Activated CD8-positive, alpha-beta T cell treated with anti-CD3 and anti-CD28 coated beads, Interleukin-2, amount 10 ng/mL, durations not matched to agents 7 days and 5 days (primary cell): ENCODE results near the gene NFKB1. TPM values are rescaled to one million over a fixed set of nuclear protein-coding genes. Genes with fewer than 3 reads are reported as not detected.
A peak's percentile ranks its signal among the peaks of the same experiment; 100 is the strongest.

Source experiments
- ATAC-seq: fragments of 150-1000 bp; cut with Tn5 transposase; one replicate; pipeline ENCODE4 v1.10.0; 2021; ENCODE audit warnings: moderate library complexity
- CTCF ChIA-PET: fragments of 350-600 bp; sonication (Branson Sonifier 250); formaldehyde crosslinking; loops from one replicate; lab custom pipeline; 2021; ENCODE audit warnings: antibody characterized with exemption; lab: Charles Lee
- POLR2A ChIA-PET: fragments of 350-600 bp; sonication (Branson Sonifier 250); formaldehyde crosslinking; loops from one replicate; lab custom pipeline; 2021; ENCODE audit warnings: antibody characterized with exemption; lab: Charles Lee
- DNase-seq: peaks from one replicate; pipeline ENCODE4 v3.0.0-alpha.2; 2020
- H3K27ac Mint-ChIP-seq: one replicate; pipeline ENCODE4 v1.8.0; 2021; ENCODE audit warnings: mild to moderate bottlenecking, mixed read lengths
- H3K27me3 Mint-ChIP-seq: one replicate; pipeline ENCODE4 v1.8.0; 2021; ENCODE audit warnings: low read depth, mixed read lengths
- H3K36me3 Mint-ChIP-seq: one replicate; pipeline ENCODE4 v1.8.0; 2021; ENCODE audit warnings: low read depth, mixed read lengths
- H3K4me1 Mint-ChIP-seq: one replicate; pipeline ENCODE4 v1.8.0; 2021; ENCODE audit warnings: low read depth, mixed read lengths
- H3K4me3 Mint-ChIP-seq: one replicate; pipeline ENCODE4 v1.8.0; 2021; ENCODE audit warnings: mild to moderate bottlenecking, mixed read lengths
- H3K9me3 Mint-ChIP-seq: one replicate; pipeline ENCODE4 v1.8.0; 2022; ENCODE audit warnings: mixed read lengths; ENCODE audit not compliant: insufficient read depth
- total RNA-seq, 2 experiments: library from RNA; stranded (reverse); gene quantifications; one replicate each; pipeline ENCODE4 v1.2.3, GENCODE V29; 2021

NFKB1 gene
- total RNA-seq, 2 experiments from 2014 or later, result 150 to 162 TPM

DNA sequence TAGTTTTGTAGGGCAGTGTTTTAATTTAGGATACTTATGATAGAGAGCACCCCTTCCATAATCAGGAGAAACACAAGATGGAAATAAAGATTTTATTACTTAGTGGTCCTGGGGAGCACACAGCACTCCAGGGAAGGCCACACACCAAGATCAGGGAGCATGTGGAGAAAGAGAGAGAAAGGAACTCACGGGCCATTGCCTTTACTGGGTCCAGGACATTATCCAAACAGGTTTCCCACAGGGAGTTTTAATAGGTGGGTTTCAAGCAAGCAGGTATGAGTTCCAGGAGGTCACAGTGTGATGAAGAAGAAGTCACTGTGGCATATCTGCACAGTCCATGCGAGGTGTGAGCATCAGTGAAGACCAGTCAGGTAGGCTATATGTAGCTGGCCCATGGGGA is 46.8 kb downstream of the NFKB1 start:
- ATAC-seq (no peak), DNase-seq (no peak)
- Mint-ChIP-seq H3K27me3 (no peaks in the 10 kb centered on the region), H3K36me3 (peaks cover 72% of the 10 kb centered on the region), H3K4me1 (peaks cover 51% of the 10 kb centered on the region), H3K4me3 (no peak overlapping the region), H3K27ac (peak overlapping the region; percentile 45), H3K9me3 (no peaks in the 10 kb centered on the region)
- ChIA-PET CTCF (interaction anchor here (1.2 to 1.6 kb wide), 2 partner anchors 63 to 461 kb away, joined by 3 to 5 read pairs; no protein-coding TSS in a partner anchor), POLR2A (no interaction called here)

DNA sequence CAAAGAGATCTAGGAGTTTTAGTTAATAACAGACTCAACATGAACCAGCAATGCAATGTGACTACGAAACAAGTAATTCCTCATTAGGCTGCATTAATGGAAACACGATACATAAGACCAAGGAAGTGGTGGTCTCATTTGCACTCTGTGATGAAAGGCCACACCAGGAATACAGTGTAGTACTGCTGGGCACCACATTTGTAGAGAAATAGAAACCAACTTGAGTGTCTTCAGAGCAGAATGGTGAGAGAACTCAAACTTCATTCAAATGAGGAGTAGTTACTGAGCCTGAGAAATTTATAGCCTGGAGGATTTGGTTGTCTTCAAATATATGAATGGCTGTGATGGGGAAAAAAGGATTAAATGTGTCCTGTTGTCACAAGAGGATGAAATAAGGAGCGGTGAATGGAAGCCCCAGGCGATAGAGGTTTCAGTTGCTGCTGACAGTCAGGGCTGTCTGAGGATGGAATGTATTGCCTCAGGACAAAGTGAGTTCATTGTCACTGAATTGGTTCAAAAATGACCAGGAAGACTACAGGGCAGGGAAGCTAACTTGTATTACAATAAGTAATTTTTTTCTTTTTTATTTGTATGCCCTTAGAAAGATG is 50.9 kb downstream of the NFKB1 start:
- no peak overlapping the region for H3K27ac Mint-ChIP-seq
- H3K4me1 Mint-ChIP-seq, result peaks cover 37% of the 10 kb centered on the region
- no peak overlapping the region for H3K4me3 Mint-ChIP-seq
- no peaks in the 10 kb centered on the region for H3K9me3 Mint-ChIP-seq
- no peaks in the 10 kb centered on the region for H3K27me3 Mint-ChIP-seq
- CTCF ChIA-PET, result interaction anchor here (1.0 kb wide), 1 partner anchor 74 kb away, joined by 3 read pairs; no protein-coding TSS in a partner anchor
- ATAC-seq, result peak; percentile 44
- H3K36me3 Mint-ChIP-seq, result peaks cover 52% of the 10 kb centered on the region
- POLR2A ChIA-PET, result no interaction called here
- DNase-seq, result no peak

DNA sequence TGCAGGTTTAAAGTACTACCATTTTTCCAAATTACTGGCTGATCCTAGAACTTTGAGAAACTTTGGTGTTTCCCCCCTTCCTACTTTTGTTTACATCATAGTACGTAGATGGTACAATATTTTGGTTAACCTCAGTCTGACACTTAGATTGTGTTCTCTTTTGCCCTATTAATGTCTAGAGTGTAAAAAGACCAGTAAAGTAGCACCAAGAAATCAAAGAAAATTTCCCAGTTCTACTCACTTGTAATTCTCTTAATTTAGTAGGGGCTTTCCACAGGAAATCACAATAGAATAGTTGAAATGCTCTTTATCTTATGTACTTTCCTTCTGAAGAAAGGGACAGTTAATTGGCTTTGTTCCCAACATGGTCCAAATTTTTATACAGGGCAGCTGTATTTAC is 51.6 kb downstream of the NFKB1 start:
- Mint-ChIP-seq H3K9me3 (no peaks in the 10 kb centered on the region), H3K27me3 (no peaks in the 10 kb centered on the region), H3K4me3 (no peak overlapping the region), H3K27ac (no peak overlapping the region), H3K36me3 (peaks cover 47% of the 10 kb centered on the region), H3K4me1 (peaks cover 33% of the 10 kb centered on the region)
- DNase-seq, result no peak
- ChIA-PET CTCF (interaction anchor here (1.0 kb wide), 1 partner anchor 73 kb away, joined by 3 read pairs; no protein-coding TSS in a partner anchor), POLR2A (no interaction called here)
- ATAC-seq, result peak; percentile 57

DNA sequence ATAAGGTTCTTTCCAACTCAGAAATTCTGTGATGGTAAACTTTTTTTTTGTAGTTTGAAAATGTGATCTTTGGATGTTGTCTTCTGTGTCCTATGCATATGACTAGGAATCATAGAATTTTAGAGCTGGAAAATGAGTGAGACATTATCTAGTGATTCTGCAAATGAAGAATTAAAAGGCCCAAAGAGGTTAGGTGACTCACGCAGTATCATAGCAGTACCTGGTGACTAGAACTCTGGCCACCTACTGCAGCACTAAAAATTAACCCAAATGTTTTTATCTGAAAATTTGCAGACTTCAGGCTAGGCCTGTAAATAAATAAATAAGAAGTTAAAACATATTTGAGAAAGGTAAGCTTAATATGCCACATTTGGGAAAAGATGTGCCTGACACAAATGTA is 52.8 kb downstream of the NFKB1 start:
- Mint-ChIP-seq H3K27ac (no peak overlapping the region), H3K36me3 (peaks cover 48% of the 10 kb centered on the region), H3K4me3 (no peak overlapping the region), H3K27me3 (no peaks in the 10 kb centered on the region), H3K4me1 (peaks cover 41% of the 10 kb centered on the region), H3K9me3 (no peaks in the 10 kb centered on the region)
- no peak for DNase-seq
- no peak for ATAC-seq
- ChIA-PET CTCF (interaction anchor here (1.2 kb wide), 1 partner anchor 31 kb away, joined by 3 read pairs; no protein-coding TSS in a partner anchor), POLR2A (no interaction called here)

DNA sequence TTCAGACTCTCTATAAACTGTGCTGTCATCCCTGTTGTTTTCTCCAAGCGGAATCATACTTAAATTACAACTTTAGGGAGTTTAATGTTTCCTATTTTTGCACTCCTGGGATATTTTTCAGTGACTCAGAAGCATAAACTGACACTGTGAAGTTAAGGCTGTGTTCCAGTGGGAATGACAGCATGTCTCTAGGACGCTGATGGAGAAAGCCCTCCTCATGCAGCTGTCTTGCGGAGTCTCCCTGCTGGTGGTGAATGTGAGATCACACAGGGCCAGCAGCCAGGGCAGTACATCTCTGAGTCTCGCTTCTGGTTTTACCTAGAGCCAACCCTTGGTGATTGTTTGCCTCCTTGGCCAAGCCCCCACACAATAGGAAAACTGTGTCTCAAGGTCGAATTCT is 53.3 kb downstream of the NFKB1 start:
- Mint-ChIP-seq H3K4me3 (no peak overlapping the region), H3K9me3 (no peaks in the 10 kb centered on the region), H3K27me3 (no peaks in the 10 kb centered on the region), H3K4me1 (peaks cover 43% of the 10 kb centered on the region), H3K36me3 (peaks cover 50% of the 10 kb centered on the region), H3K27ac (no peak overlapping the region)
- no peak for DNase-seq
- ChIA-PET CTCF (interaction anchor here (1.2 kb wide), 1 partner anchor 31 kb away, joined by 3 read pairs; no protein-coding TSS in a partner anchor), POLR2A (no interaction called here)
- ATAC-seq, result no peak

DNA sequence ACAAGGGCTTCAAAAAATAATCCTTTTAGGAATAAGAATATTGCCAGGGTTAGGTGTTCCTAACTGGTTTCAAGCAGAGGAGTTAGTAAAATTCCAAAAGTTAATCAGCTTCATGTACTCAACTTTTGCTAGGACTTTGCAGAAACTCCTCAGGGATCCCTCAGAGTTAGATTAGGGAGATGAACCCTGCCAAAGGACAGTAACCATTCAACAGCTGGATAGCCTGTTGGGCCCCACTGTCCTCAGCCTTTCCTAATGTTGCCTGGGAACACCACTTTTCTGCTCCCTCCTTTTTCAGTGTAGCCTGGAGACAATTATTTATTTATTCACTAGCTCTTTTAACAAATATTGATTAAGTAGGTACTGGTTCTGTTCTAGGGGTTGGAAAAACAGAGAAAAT is 53.8 kb downstream of the NFKB1 start:
- H3K4me1 Mint-ChIP-seq, result peaks cover 42% of the 10 kb centered on the region
- H3K27me3 Mint-ChIP-seq, result no peaks in the 10 kb centered on the region
- peaks cover 47% of the 10 kb centered on the region for H3K36me3 Mint-ChIP-seq
- no peak for DNase-seq
- CTCF ChIA-PET, result interaction anchor here (1.0 to 1.4 kb wide), 3 partner anchors 10 to 55 kb away, joined by 3 to 6 read pairs (median 3); no protein-coding TSS in a partner anchor
- ATAC-seq, result no peak
- no peak overlapping the region for H3K4me3 Mint-ChIP-seq
- POLR2A ChIA-PET, result interaction anchor here (1.5 kb wide), 1 partner anchor 59 kb away, joined by 4 read pairs; no protein-coding TSS in a partner anchor
- no peaks in the 10 kb centered on the region for H3K9me3 Mint-ChIP-seq
- no peak overlapping the region for H3K27ac Mint-ChIP-seq

DNA sequence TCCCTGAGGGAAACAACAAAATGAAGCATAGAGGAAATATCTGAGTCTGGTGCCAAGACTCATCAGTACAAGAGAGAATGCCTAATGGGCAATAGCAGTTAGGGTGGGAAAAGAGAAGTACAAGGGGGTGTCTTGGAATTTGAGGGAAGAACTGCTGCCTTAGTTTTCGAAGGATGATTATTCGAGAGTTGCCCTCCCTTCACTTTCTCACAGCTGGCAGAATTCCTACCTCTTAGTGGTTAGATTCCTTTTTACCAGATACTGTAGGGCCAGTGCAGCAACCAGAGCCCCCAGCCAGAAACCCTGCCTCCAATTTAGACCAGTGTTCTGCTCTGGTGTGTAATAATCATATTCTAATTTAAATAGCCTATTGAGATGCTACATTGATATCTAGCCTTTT is 56.5 kb downstream of the NFKB1 start:
- peaks cover 51% of the 10 kb centered on the region for H3K4me1 Mint-ChIP-seq
- H3K4me3 Mint-ChIP-seq, result no peak overlapping the region
- no peaks in the 10 kb centered on the region for H3K9me3 Mint-ChIP-seq
- no peak for ATAC-seq
- POLR2A ChIA-PET, result no interaction called here
- H3K36me3 Mint-ChIP-seq, result peaks cover 51% of the 10 kb centered on the region
- DNase-seq, result no peak
- CTCF ChIA-PET, result interaction anchor here (1.5 kb wide), 1 partner anchor 13 kb away, joined by 3 read pairs; no protein-coding TSS in a partner anchor
- H3K27ac Mint-ChIP-seq, result no peak overlapping the region
- H3K27me3 Mint-ChIP-seq, result no peaks in the 10 kb centered on the region

DNA sequence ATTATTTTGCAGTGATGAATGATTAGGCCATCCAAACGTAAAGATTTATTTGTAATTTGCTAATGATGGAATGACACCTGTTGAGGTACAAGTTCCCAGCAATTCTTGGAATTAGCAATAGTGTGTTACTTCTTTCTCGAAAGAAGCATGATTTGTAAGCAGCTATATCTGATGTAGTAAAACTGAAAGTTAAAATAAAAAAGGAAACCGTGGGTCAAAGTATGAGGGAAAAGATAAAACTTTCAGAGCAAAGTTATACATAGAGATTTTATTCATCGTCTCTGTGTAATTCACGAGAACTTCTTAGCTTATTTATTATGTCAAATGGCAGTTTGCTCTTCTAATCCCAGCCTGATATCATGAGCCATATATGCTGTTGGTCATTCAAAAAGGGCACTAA is 59.0 kb downstream of the NFKB1 start:
- no peaks in the 10 kb centered on the region for H3K27me3 Mint-ChIP-seq
- peak overlapping the region; percentile 73 for H3K27ac Mint-ChIP-seq
- peak overlapping the region; percentile 65 for H3K4me3 Mint-ChIP-seq
- H3K36me3 Mint-ChIP-seq, result peaks cover 52% of the 10 kb centered on the region
- H3K4me1 Mint-ChIP-seq, result peaks cover 53% of the 10 kb centered on the region
- H3K9me3 Mint-ChIP-seq, result no peaks in the 10 kb centered on the region
- CTCF ChIA-PET, result interaction anchor here (1.4 to 1.9 kb wide), 4 partner anchors 16 to 27 kb away, joined by 3 to 5 read pairs (median 3); no protein-coding TSS in a partner anchor
- POLR2A ChIA-PET, result interaction anchor here (0.6 to 1.5 kb wide), 3 partner anchors 18 to 60 kb away, joined by 3 to 4 read pairs (median 3); no protein-coding TSS in a partner anchor
- ATAC-seq (peak; percentile 46), DNase-seq (no peak)

DNA sequence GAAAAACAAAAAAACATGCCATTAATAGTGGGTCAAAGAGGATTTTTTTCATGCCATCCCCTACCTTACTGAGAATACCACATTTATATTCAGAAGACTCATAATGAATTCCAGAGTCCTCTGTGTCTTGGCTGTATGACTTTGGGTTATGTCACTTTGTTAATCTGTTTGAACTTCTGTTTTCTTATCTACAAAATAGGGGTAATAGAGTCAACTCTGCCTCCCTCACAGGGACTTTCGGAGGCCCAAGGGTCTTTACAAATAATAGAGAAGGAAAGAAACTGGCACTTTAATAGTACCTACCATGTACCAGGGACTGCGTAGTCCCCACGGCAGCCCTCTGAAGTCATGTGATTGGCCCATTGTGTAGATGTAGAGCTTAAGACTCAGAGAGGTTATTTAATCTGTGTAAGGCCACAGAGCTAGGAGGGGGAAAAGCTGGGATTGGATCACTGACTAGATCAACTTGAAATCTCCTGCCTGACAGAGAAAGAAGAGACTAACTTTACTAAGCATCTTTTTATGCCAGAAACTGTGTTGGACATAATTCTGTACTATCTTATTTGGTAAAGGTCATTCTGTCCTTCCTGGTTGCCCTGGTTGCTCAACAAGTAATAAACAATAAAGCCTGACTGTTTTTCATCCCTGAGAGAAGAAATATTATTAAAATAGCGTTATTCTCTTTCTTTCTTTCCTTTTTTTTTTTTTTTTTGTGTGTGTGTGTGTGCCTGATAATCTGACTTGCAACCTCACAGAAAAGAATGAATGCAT is 59.6 kb downstream of the NFKB1 start:
- Mint-ChIP-seq H3K4me1 (peaks cover 59% of the 10 kb centered on the region), H3K27ac (peak overlapping the region; percentile 73), H3K27me3 (no peaks in the 10 kb centered on the region), H3K4me3 (peak overlapping the region; percentile 65), H3K9me3 (no peaks in the 10 kb centered on the region), H3K36me3 (peaks cover 54% of the 10 kb centered on the region)
- ChIA-PET CTCF (interaction anchor here (1.4 to 1.9 kb wide), 4 partner anchors 17 to 27 kb away, joined by 3 to 5 read pairs (median 3); no protein-coding TSS in a partner anchor), POLR2A (interaction anchor here (1.5 kb wide), 1 partner anchor 42 kb away, joined by 3 read pairs; no protein-coding TSS in a partner anchor)
- no peak for DNase-seq
- peak; percentile 16 for ATAC-seq

DNA sequence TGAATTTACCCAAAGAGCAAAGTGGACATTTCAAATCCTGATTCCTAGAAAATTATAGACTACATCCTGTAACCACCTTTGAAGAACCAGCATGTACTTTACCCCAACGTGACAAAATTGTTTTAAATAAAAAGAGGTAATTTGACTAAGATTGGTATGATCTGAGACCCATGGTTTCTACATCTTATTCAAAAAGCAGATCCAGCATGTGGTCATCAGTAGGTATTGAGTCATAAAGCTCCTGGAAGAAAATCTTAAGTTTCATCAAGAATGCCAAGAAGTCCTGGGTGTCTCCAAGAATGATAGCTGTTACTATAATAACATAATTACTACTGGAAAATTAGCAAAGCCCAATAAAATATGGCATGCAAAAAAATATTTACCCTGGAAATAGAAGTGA is 61.8 kb downstream of the NFKB1 start:
- ATAC-seq, result no peak
- no peak for DNase-seq
- ChIA-PET CTCF (interaction anchor here (0.9 to 1.0 kb wide), 2 partner anchors 10 to 47 kb away, joined by 3 read pairs; no protein-coding TSS in a partner anchor), POLR2A (interaction anchor here (1.1 kb wide), 1 partner anchor 28 kb away, joined by 3 read pairs; no protein-coding TSS in a partner anchor)
- H3K36me3 Mint-ChIP-seq, result peaks cover 69% of the 10 kb centered on the region
- H3K27ac Mint-ChIP-seq, result peak overlapping the region; percentile 4
- H3K4me1 Mint-ChIP-seq, result peaks cover 73% of the 10 kb centered on the region
- no peak overlapping the region for H3K4me3 Mint-ChIP-seq
- H3K9me3 Mint-ChIP-seq, result no peaks in the 10 kb centered on the region
- no peaks in the 10 kb centered on the region for H3K27me3 Mint-ChIP-seq

DNA sequence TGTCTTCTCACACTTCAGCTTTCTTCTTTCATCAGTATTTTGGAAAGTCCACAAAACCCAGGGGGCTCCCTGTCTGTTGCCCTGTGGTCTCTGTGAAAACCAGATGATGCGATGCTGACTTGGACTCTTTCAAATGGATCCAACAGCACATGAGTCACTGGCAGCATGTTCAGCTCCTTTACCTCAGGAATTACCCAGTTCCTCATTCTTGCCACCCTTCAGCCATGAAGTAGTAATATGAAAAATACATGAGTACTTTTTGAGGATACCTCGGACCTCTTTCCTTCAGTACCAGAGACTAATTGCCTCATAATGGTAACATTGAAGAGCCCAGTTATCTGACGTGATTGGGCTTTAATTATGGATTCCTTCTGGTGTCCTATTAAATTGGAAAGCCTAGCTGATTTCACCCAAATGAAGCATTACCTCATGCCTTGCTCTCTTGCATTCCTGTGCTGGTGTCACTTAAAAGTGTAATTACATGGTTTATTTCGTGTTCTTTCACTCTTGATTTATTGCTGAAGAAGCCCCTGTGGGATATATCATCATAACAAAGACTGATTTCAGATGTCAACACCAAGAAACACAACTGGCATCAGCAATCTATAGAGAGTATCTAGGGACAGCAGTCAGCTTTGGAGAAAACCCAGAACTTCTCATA is 63.4 kb downstream of the NFKB1 start:
- ATAC-seq, result no peak
- H3K9me3 Mint-ChIP-seq, result no peaks in the 10 kb centered on the region
- DNase-seq, result no peak
- H3K27me3 Mint-ChIP-seq, result no peaks in the 10 kb centered on the region
- H3K36me3 Mint-ChIP-seq, result peaks cover 73% of the 10 kb centered on the region
- POLR2A ChIA-PET, result interaction anchor here (1.2 kb wide), 1 partner anchor 11 kb away, joined by 3 read pairs; no protein-coding TSS in a partner anchor
- peaks cover 70% of the 10 kb centered on the region for H3K4me1 Mint-ChIP-seq
- H3K27ac Mint-ChIP-seq, result peak overlapping the region; percentile 18
- H3K4me3 Mint-ChIP-seq, result no peak overlapping the region
- CTCF ChIA-PET, result interaction anchor here (1.0 to 1.9 kb wide), 5 partner anchors 9 to 14 kb away, joined by 3 to 6 read pairs (median 3); no protein-coding TSS in a partner anchor
